Right renal cortex interstitium (tissue), 3 donors: ENCODE measurements around the gene GAP43. TPM values are rescaled to one million over a fixed set of nuclear protein-coding genes. Genes with fewer than 3 reads are reported as not detected.

Source experiments
- DNase-seq, 3 donors: peaks; one replicate each; pipeline ENCODE4 v3.0.0-alpha.2; 2013; ENCODE audit warnings: low read depth in 3 of 3, low spot score in 2 of 3
- polyA plus RNA-seq, 3 donors: library from polyadenylated mRNA; unstranded; fragments of 120-200 nt; gene quantifications; one replicate each; pipeline ENCODE4 v1.2.1, GENCODE V29; 2013; ENCODE audit not compliant: insufficient read length in 3 of 3

Gene GAP43
- polyA plus RNA-seq, 3 donors = 0.35 to 0.39 (median 0.37) TPM

- DNase-seq = no peak
These were observed 3.4 kb downstream of the GAP43 start for GRCh38 chr3:115626721-115627120.

GRCh38 chr3:115627180-115628074, 4.1 kb downstream of the GAP43 start:
- DNase-seq = no peak

GRCh38 chr3:115628075-115628412, 4.7 kb downstream of the GAP43 start:
- no peak for DNase-seq

- no peak for DNase-seq
These were observed 7.5 kb downstream of the GAP43 start for GRCh38 chr3:115630850-115631249.

- DNase-seq = no peak
These were observed 8.7 kb downstream of the GAP43 start for GRCh38 chr3:115632026-115632425.

- no peak for DNase-seq
These were observed 10.2 kb downstream of the GAP43 start for GRCh38 chr3:115633467-115633866.

GRCh38 chr3:115634052-115634451, 10.7 kb downstream of the GAP43 start:
- no peak for DNase-seq

GRCh38 chr3:115635406-115635805, 12.1 kb downstream of the GAP43 start:
- DNase-seq = no peak

- DNase-seq = no peak
These were observed 14.9 kb downstream of the GAP43 start for GRCh38 chr3:115638241-115638640.

GRCh38 chr3:115638991-115639390, 15.7 kb downstream of the GAP43 start:
- no peak for DNase-seq

- DNase-seq = no peak
These were observed 21.1 kb downstream of the GAP43 start for GRCh38 chr3:115644391-115644790.

- no peak for DNase-seq
These were observed 22.8 kb downstream of the GAP43 start for GRCh38 chr3:115646027-115646690.

GRCh38 chr3:115648559-115648958, 25.2 kb downstream of the GAP43 start:
- DNase-seq = no peak

- no peak for DNase-seq
These were observed 27.8 kb downstream of the GAP43 start for GRCh38 chr3:115651087-115651486.

GRCh38 chr3:115651599-115651998, 28.3 kb downstream of the GAP43 start:
- DNase-seq = no peak

GRCh38 chr3:115652738-115653137, 29.4 kb downstream of the GAP43 start:
- DNase-seq = no peak

- DNase-seq = no peak
These were observed 32.5 kb downstream of the GAP43 start for GRCh38 chr3:115655761-115656282.

- no peak for DNase-seq
These were observed 33.9 kb downstream of the GAP43 start for GRCh38 chr3:115657168-115657567.

GRCh38 chr3:115658032-115658336, 34.7 kb downstream of the GAP43 start:
- DNase-seq = no peak

GRCh38 chr3:115658337-115659181, 35.2 kb downstream of the GAP43 start:
- peak; percentile 65 to 73 (median 68) for DNase-seq
